ENCODE data around the gene IL17RC.

IL17RC gene

GRCh38 chr3:9916734-9917680, at the start of gene IL17RC:
IL17RC (plus strand) TSS chr3:9917098; CDS start chr3:9917316, 218 bp downstream.
- no peak for TF ChIP-seq CTCF (IDR thresholded peaks at IDR 0.05)

GRCh38 chr3:9867106-9867505, 49.8 kb upstream of the IL17RC start:
- TF ChIP-seq CTCF (IDR thresholded peaks at IDR 0.05) = no peak

GRCh38 chr3:9869955-9870354, 46.9 kb upstream of the IL17RC start:
- no peak for TF ChIP-seq CTCF (IDR thresholded peaks at IDR 0.05)

DNA sequence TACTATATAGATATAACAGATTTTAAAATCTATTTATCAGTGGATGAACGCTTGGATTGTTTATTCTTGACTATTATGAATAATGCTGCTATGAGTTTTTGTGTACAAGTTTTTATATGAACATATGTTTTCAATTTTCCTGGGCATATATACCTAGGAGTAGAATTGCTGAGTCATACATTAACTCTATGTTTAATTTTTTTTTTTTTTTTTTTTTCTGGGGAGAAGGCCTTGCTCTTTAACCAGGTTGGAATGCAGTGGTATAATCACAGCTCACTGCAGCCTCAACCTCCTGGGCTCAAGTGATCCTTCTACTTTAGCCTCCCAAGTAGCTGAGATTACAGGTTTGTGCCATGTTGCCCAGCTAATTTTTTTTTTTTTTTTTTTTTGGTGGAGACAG, 45.9 kb upstream of the IL17RC start:
- no peak for TF ChIP-seq CTCF (IDR thresholded peaks at IDR 0.05)

DNA sequence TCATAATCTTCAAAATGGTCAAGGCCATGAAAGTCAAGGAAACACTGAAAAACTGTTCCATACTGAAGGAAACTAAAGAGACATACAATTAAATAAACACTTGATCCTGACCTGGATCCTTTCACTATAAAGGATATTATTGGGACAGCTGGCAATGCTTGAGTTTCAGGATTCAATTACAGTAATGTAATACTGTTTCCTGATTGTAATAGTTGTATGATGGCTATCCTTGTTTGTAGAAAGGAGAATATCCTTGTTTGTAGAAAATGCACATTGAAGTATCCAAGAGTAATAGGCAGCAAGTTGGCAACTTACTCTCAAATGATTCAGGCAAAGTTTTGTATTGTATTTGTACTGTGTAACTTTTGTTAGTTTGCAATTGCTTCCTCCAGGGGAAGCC, 41.5 kb upstream of the IL17RC start:
- no peak for TF ChIP-seq CTCF (IDR thresholded peaks at IDR 0.05)

GRCh38 chr3:9876991-9877390, 39.9 kb upstream of the IL17RC start:
- no peak for TF ChIP-seq CTCF (IDR thresholded peaks at IDR 0.05)

DNA sequence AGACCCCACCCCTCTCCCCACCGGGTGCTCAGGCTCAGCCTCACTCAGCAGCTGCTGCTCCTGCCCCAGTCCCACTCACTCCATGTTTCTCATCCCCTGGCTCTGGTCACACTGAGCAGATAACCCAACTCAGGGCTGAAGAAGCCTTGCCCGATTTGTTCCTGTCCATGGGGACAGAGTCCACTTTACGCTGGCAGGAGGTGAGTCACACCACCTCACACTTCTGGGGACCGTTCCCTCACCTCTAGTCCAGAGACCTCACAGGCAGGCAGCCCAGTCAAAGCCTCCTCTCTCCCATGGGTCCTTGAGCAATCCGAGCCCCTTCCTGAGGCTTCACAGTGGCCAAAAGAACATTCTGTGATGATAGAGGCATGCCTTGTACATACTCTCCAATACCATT, 38.2 kb upstream of the IL17RC start:
- no peak for TF ChIP-seq CTCF (IDR thresholded peaks at IDR 0.05)
